ACHN (cell line): ENCODE measurements around the gene ANK3.

ENCODE experiments used
- DNase-seq: peaks from one replicate; pipeline ENCODE4 v3.0.0-alpha.2; 2015
- in situ Hi-C: cut with HindIII; loops from 2 replicates; pipeline ENCODE4 v1.10.0; 2017; ENCODE audit warnings: low sequenced_read_pairs, low pct_ligation_motif_present, low pct_unique_long_range_greater_than_20kb

ANK3 gene

DNA sequence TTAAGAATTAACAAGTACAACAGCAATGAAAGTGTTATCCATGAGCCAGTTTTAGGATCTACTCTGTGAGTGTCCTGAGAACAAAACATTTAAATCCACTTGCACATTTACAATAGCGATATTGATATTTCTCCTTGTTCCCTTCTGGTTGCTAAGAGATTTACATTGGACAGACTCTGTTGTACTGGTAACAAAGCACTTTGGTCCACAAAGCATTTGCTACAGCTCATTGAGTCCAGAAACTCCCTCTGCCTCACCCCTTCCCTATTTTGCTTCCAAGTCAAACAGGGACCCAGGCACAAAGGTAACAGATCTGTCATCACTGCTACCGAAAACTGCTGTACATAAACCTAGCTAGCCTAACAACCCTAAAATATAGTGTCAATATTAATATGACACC, 2.1 kb downstream of the ANK3 start:
- in situ Hi-C loops, result no loop called here
- no peak for DNase-seq

- in situ Hi-C loops, result no loop called here
- peak; percentile 21 for DNase-seq
Measured at GRCh38 chr10:60385399-60385738, 4.3 kb downstream of the ANK3 start.

DNA sequence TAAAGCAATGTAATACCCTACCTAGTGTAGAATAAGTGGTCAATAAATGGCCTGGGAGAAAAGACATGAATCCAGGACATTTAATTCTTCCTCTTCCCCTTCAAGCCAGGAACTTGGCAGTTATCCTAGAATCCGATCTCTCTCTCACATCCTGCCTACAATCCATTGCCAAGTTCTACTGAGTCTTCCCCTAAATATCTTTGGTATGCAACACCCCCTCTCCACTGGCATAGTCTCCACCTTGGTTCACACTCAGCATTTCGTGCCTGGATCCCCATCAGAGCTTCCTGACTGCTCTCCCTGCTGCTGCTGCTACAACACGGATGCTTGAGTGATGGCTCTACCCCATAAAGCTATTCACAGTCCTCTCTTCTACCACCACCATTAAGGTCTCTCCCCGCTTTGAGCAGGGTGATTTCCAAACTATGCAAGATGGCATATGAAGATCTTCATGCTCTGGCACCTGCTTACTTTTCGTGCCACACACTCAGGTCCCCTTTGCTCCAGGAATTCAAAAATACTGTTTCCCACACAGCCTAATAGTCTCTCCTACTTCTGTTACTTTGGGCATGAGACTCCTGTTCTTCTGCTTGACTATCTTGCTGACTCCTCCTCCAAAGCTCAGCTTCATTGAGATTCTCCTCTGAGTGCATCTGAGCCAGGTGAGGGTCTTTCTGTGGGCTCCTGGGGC, 4.8 kb downstream of the ANK3 start:
- in situ Hi-C loops, result no loop called here
- peak; percentile 99 for DNase-seq

DNA sequence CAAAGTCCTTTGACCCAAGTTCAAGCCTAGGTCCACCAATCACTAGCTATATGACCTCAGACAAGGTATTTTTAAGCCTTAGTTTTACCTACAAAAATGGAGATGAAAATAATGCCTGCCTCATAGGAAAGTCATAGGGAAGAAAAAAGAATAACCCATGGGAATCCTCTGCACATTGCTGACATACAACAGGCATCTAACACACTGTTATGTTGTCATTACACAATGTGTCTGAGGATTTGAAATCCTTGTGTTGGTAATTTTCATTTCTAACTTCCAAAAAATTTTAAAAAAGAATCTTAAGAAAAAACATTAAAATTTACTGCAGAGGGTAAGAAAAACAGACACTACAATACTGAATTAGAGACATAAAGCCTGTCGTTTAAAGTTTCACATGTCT, 5.7 kb downstream of the ANK3 start:
- peak; percentile 13 for DNase-seq
- in situ Hi-C loops, result no loop called here

DNA sequence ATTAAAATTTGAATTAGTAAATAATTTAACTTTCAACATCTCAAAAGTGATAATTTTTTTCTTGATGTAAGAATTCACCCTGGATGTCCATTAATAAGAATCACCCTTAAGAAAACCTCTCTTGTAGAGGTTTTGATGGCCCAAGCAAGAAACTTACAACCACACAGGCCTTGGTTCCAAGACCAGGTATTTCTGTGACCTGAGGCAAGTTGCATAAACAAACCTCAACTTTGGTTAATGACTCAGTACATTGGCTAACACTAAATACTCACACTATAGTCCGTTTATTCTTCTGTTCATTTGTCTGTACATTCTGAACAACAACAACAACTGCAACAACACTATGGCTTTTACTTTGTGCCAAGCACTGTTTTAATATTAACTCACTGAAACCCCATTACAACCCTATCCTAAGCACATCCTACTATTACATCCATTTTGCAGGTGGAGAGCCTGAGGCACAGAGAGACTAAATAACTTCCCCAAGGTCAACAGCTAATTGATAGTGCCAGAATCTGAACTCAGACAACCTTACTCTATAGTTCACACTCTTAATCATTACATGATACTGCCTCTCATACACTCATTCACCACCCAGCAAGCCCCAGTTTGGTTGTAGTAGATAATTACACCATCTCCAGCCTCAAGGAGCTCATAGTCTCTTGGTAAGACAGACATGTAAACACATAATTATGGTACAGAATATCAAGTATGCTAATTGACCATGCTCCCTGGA, 6.6 kb downstream of the ANK3 start:
- peak; percentile 14 for DNase-seq
- in situ Hi-C loops, result no loop called here

GRCh38 chr10:60380781-60381180, 8.9 kb downstream of the ANK3 start:
- in situ Hi-C loops, result no loop called here
- no peak for DNase-seq

- in situ Hi-C loops, result no loop called here
- DNase-seq, result peak; percentile 46
Measured at GRCh38 chr10:60377955-60378354, 11.7 kb downstream of the ANK3 start.

DNA sequence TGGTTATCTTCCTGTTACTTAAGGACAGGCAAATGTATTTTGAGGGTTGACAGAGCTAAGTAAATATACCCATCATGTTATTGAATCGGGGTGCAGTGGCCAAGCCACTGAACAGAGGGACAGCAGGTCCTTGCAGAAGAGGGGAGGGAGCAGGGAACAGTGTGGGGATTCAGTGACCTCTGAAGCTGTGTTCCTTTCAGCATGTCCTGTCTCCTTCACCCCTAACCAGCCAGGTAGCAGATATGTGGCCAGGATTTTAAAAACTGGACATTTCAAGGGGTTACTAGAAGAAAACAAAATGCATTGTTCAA, 12.7 kb downstream of the ANK3 start:
- no peak for DNase-seq
- in situ Hi-C loops, result no loop called here

DNA sequence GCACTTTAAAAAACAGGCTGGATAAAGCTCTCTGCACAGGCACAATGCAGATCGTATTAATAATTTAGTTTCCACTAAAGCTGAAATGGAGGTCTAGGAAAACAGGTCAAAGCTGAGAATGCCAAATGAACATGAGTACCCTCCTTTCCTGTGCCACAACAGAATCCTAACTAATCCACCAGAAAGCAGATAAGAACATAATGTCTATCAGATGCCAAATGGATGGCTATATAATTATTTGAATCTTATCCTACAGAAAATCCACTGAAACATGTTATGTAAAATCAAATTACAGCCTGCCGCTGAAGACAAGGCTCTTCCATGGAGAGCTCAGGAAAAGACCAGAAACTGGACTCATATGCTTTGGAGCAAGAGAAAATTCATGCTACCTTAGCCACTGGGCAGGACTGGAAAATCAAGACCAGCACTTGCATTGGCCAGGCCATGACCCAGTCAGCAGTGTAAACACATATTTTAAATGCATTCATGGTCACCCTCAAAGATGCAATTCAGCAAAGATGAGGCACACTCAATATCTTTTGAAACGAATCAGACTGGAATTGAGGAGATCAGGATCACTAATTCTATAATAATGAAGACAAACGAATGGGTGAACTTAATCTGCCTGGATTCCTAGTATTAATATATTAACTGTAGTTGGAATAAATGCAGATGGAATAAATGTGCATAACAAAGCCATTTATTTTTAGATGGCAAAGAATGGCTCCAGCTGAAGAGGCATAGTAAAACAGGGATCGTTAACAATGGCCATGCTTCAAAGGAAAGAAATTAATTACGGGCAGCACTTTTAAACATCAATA, 13.2 kb downstream of the ANK3 start:
- no peak for DNase-seq
- in situ Hi-C loops, result no loop called here

- in situ Hi-C loops, result no loop called here
Measured at GRCh38 chr10:60375293-60376004, 14.2 kb downstream of the ANK3 start.

DNA sequence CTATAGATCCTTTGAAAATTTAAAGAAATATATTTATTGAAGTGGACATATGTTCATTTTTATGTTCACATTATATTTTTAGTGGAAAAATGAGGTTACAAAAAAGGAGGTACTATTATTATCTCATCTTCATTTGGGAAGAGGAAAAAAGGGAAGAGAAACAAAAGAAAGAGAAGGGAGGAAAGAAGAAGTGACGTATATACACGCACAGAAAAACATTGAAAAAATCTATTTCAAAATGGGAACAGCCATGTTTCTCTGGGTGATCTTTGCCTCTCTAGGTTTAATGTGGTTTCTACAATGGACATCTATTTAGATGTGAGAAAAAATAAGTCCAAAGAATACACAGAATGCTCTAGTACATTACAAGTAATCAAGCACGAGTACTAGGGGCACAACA, 14.8 kb downstream of the ANK3 start:
- in situ Hi-C loops, result no loop called here
- DNase-seq, result no peak

More at GRCh38 chr10:60375293-60376004, 14.2 kb downstream of the ANK3 start:
- DNase-seq, result no peak

DNA sequence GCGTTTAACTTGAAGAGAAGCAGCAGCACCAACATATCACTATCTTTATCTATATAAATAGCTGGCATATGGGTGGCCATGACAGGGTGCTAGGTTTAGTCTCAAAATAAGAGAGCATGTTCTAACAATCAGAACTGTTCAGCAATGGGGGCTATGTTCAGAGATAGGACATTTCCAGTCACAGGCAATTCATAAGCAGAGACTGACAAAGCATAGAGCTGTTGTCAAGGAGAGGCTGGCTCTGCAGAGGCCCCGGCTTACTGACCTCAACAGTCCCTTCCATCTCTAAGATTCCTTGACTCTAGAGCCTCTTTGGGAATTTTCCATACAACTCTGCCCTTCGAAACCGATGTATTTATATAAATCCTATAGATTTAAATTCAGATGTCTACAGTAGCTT, 17.2 kb downstream of the ANK3 start:
- no peak for DNase-seq
- in situ Hi-C loops, result no loop called here

- in situ Hi-C loops, result no loop called here
Measured at GRCh38 chr10:60369547-60369930, 20.1 kb downstream of the ANK3 start.

GRCh38 chr10:60368875-60369546, 20.7 kb downstream of the ANK3 start:
- in situ Hi-C loops, result no loop called here
- no peak for DNase-seq

More at GRCh38 chr10:60369547-60369930, 20.1 kb downstream of the ANK3 start:
- DNase-seq, result no peak

DNA sequence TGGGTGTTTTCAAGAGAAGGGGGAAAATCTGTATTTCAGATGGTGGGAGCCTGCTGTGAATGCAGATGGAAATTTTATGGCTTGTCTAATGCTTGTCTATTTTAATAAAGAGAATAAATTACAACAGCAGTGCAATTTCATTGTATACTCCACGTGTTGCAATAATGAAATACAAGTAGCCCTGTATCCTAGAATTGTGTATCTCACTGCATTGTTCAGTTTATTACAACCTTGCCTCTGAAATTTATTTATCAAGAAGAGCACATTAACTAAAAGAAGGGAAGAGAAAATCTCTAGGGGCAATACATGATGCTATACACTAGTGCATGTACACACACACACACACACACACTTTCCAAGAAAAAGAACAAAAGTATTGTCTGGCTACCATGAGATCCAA, 21.8 kb downstream of the ANK3 start:
- in situ Hi-C loops, result no loop called here
- no peak for DNase-seq

- DNase-seq, result no peak
- in situ Hi-C loops, result no loop called here
Measured at GRCh38 chr10:60367431-60367830, 22.2 kb downstream of the ANK3 start.

DNA sequence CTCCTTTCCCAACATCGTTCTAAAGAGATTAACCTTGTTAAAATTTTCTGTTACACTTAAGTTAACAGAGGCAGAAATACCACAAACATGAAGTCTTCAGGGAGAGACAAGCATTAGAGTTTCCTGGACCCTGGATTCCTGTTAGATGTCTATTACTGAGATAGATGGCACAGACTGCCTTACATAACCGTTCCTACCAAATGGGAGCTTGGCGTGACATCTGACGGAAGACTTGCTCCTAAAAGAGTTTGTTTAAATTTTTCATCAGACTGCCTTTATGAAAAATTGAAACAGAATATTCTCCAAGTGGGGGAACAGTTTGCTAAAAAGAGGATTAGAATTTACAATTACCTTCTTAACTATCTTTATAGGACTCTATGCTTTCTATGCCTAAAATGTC, 22.7 kb downstream of the ANK3 start:
- no peak for DNase-seq
- in situ Hi-C loops, result no loop called here

- in situ Hi-C loops, result no loop called here
- DNase-seq, result no peak
Measured at GRCh38 chr10:60363187-60363586, 26.5 kb downstream of the ANK3 start.

GRCh38 chr10:60362461-60362860, 27.2 kb downstream of the ANK3 start:
- in situ Hi-C loops, result no loop called here
- no peak for DNase-seq
